ENCODE measurements around the gene EBI3.
"Not testable (repeated sequence)": the region's sequence is repeated elsewhere in the genome, so short reads cannot be mapped to it uniquely, and the experiment has no call there.

Gene EBI3

DNA sequence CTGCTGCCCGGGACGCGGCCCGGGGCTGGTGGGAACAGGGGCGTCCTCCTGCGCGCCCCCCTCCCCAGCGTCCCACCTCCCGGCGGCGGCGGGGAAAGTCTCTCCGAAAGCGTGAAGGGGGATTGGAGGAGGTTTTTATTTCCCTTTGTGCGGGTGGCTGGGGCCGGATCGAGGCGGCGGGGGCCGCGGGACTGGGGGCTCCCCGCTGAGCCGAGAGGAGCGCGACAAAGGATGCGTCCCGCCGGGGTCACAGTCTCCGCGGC lies 49.9 kb downstream of the EBI3 start:
- DNase-seq: no peak

DNA sequence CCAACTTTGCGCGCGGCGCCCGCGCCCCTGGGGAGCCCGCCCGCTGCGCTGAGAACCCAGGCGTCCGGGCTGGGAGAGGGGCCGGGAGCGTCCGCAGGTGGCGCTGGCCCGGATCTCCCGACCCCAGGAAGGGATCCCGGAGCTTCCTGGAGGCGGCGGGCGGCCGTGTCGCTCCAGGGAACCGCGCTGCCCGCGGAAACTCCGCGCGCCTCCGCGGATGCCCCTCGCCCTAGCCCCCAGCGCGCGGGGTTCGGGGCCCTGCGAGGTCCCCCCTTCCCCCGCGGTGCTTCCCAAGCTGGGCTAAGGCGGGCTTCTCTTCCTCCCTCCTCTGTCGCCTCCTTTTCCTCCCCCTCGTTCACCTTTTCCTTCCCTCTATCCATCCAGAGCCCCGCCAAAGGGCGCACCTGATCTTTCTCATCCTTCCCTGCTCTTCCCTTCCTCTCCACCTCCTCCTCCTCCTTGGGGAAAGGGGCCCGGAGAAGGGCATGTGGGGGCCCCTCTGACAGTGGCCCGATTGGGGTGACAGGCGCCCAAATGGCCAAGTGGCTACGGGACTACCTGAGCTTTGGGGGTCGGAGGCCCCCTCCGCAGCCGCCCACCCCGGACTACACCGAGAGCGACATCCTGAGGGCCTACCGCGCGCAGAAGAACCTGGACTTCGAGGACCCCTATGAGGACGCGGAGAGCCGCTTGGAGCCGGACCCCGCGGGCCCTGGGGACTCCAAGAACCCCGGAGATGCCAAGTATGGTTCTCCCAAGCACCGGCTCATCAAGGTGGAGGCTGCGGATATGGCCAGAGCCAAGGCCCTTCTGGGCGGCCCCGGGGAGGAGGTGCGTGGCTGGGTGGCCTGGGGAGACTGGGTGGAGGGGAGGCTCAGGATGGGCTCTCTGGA lies 50.5 kb downstream of the EBI3 start:
- no peak for DNase-seq

- no peak for DNase-seq
Measured at GRCh38 chr19:4284176-4284958, 55.0 kb downstream of the EBI3 start.

DNA sequence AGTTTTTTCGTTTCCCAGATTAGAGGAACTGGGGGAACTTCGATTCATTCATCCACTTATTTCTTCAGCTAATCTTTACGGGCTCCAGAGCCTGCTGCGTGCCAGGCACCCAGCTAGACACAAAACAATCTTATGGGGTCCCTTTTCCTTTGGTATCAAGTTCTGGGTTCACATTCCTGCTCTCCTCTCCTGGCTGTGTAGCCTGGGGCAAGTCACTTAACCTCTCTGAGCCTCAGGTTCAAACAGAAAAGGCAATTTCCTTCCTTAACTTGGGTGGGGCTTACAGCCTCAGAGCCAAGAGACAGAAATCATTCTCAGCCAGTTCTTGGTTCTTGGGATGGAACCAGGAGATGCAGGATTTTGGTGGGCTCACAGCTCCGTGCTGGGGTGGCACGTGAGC lies 55.7 kb downstream of the EBI3 start:
- DNase-seq: no peak

- not testable (repeated sequence) for DNase-seq
Measured at GRCh38 chr19:4286141-4286540, 56.8 kb downstream of the EBI3 start.

Data from fibroblast of skin of scalp (primary cell).